Measurements from ENCODE around the gene PHACTR4. TPM values are rescaled to one million over a fixed set of nuclear protein-coding genes. Genes with fewer than 3 reads are reported as not detected.

The PHACTR4 gene
- total and polyA plus RNA-seq, 2 of the 13 experiments (the other 11 are each of a cell fraction or from before 2014, with no cell fraction given): 13.9 to 17.1 TPM

GRCh38 chr1:28458237-28459228 lies 89.0 kb downstream of the PHACTR4 start:
- DNase-seq (ENCODE audit: low spot score) (no peak), FAIRE-seq (no peak), ATAC-seq (no peak)
- no peak overlapping the region for H3K9ac ChIP-seq (ENCODE audit: insufficient read depth, low read depth, low read length)
- in situ Hi-C loops (cut with HindIII; ENCODE audit: extremely low pct_ligation_motif_present, low pct_unique_long_range_greater_than_20kb): no loop called here
- H3K4me1 ChIP-seq (ENCODE audit: insufficient read depth, low read length): peaks cover 13% of the 10 kb centered on the region; the same call in 1 of the 2 replicates
- no peaks in the 10 kb centered on the region for H3K27me3 ChIP-seq (ENCODE audit: control insufficient read depth in 1 of 2, insufficient read depth in 2 of 2, low read length in 2 of 2)
- peaks cover 2% of the 10 kb centered on the region for H3K79me2 ChIP-seq (ENCODE audit: insufficient read depth, low read length)
- CTCF ChIA-PET (ENCODE audit: low intra/inter-chr PET ratio, low total read pairs): no interaction called here
- 96% methylated on average over 7 of the region's 7 CpGs for WGBS (ENCODE audit: low lambda C conversion rate)
- no TSS peak for BruUV-seq (replicated peaks)
- peaks cover 5 to 51% of the 10 kb centered on the region in 2 experiments; a peak in 4 of 5 replicates for H3K36me3 ChIP-seq (replicated peaks in 1 of 2; ENCODE audit: control insufficient read depth in 1 of 2, insufficient read depth in 2 of 2, low read length in 2 of 2)
- no peak overlapping the region for H2AFZ ChIP-seq (ENCODE audit: low read length)
- POLR2A ChIA-PET: no interaction called here
- no peak overlapping the region for H3K27ac ChIP-seq (ENCODE audit: extremely low read length, insufficient read depth, low read length)
- no peak overlapping the region for H3K4me2 ChIP-seq (ENCODE audit: low read depth, low read length)
- H4K20me1 ChIP-seq (ENCODE audit: insufficient read depth, low read length): no peaks in the 10 kb centered on the region
- H3K9me3 ChIP-seq (ENCODE audit: low read length): no peaks in the 10 kb centered on the region
- TF ChIP-seq HNF4G (IDR thresholded peaks at IDR 0.05; ENCODE audit: borderline replicate concordance, low read depth, low read length): no peak
- no peak for TF ChIP-seq HNF4G (CRISPR knock-in tag; IDR thresholded peaks at IDR 0.05; ENCODE audit: borderline replicate concordance, low read depth)
- no peak for TF ChIP-seq CEBPZ (IDR thresholded peaks at IDR 0.05; ENCODE audit: low read length)
- no peak overlapping the region for H3K4me3 ChIP-seq (replicated peaks in 1 of 3; ENCODE audit: insufficient read depth in 1 of 3, low read depth in 2 of 3, low read length in 3 of 3)
- intact Hi-C loops (cut with micrococcal nuclease; ENCODE audit: unreplicated experiment): no loop called here
